ENCODE results near the gene IL6R.

The IL6R gene

GRCh38 chr1:154453161-154453560, 48.0 kb downstream of the IL6R start:
- DNase-seq = no peak

GRCh38 chr1:154453574-154454352, 48.6 kb downstream of the IL6R start:
- DNase-seq = no peak

GRCh38 chr1:154454386-154455120, 49.4 kb downstream of the IL6R start:
- DNase-seq = no peak

- no peak for DNase-seq
Observed at GRCh38 chr1:154456631-154457030, 51.5 kb downstream of the IL6R start.

- no peak for DNase-seq
Observed at GRCh38 chr1:154459080-154459479, 53.9 kb downstream of the IL6R start.

- DNase-seq = no peak
Observed at GRCh38 chr1:154460695-154461260, 55.6 kb downstream of the IL6R start.

GRCh38 chr1:154463512-154463990, 58.4 kb downstream of the IL6R start:
- DNase-seq = no peak

- no peak for DNase-seq
Observed at GRCh38 chr1:154465621-154466195, 60.6 kb downstream of the IL6R start.

GRCh38 chr1:154466206-154466605, 61.1 kb downstream of the IL6R start:
- no peak for DNase-seq

- DNase-seq = peak; percentile 29
Observed at GRCh38 chr1:154466921-154467417, 61.8 kb downstream of the IL6R start.

- no peak for DNase-seq
Observed at GRCh38 chr1:154467434-154468102, 62.4 kb downstream of the IL6R start.

GRCh38 chr1:154468535-154469250, 63.5 kb downstream of the IL6R start:
- no peak for DNase-seq

- no peak for DNase-seq
Observed at GRCh38 chr1:154469844-154470560, 64.9 kb downstream of the IL6R start.

GRCh38 chr1:154471304-154471703, 66.2 kb downstream of the IL6R start:
- no peak for DNase-seq

- DNase-seq = no peak
Observed at GRCh38 chr1:154474802-154475201, 69.7 kb downstream of the IL6R start.

GRCh38 chr1:154476791-154477190, 71.6 kb downstream of the IL6R start:
- no peak for DNase-seq

- DNase-seq = no peak
Observed at GRCh38 chr1:154478013-154478412, 72.9 kb downstream of the IL6R start.

- DNase-seq = no peak
Observed at GRCh38 chr1:154478639-154479038, 73.5 kb downstream of the IL6R start.

- peak; percentile 69 for DNase-seq
Observed at GRCh38 chr1:154479764-154480421, 74.8 kb downstream of the IL6R start.

GRCh38 chr1:154481053-154481452, 75.9 kb downstream of the IL6R start:
- no peak for DNase-seq
